Measurements from ENCODE around the gene ERMN. TPM values are rescaled to one million over a fixed set of nuclear protein-coding genes. Genes with fewer than 3 reads are reported as not detected.
"Not testable (repeated sequence)": the region's sequence is repeated elsewhere in the genome, so short reads cannot be mapped to it uniquely, and the experiment has no call there.

Gene ERMN
- total RNA-seq: 0.07 and 0.80 TPM in 2 replicates
- 0.24 and 0.64 TPM in 2 replicates for polyA plus RNA-seq

- Histone ChIP-seq H3K27ac (no peak within 1 kb of the TSS), H3K27me3 (no peaks in the 10 kb centered on the region), H3K79me2 (no peaks in the 10 kb centered on the region), H3K4me3 (no peak within 1 kb of the TSS), H3K36me3 (replicated peaks; ENCODE audit: insufficient read depth, low read depth) (no peaks in the 10 kb centered on the region), H3K4me1 (ENCODE audit: insufficient read depth) (peaks cover 4% of the 10 kb centered on the region), H3K4me2 (no peak within 1 kb of the TSS), H3K9me2 (replicated peaks; ENCODE audit: insufficient read depth) (no peaks in the 10 kb centered on the region), H2AFZ (no peak within 1 kb of the TSS), H3K9me3 (ENCODE audit: low read depth) (no peaks in the 10 kb centered on the region), H4K20me1 (ENCODE audit: insufficient read depth, poor library complexity, severe bottlenecking) (no peaks in the 10 kb centered on the region)
- no peak for TF ChIP-seq EZH2phosphoT487 (IDR thresholded peaks at IDR 0.05; ENCODE audit: low read depth, severe bottlenecking, unreplicated experiment)
- no peak for TF ChIP-seq CTCF (IDR thresholded peaks at IDR 0.05; ENCODE audit: poor library complexity)
- no peak for TF ChIP-seq EZH2 (IDR thresholded peaks at IDR 0.05; ENCODE audit: borderline replicate concordance)
- DNase-seq (ENCODE audit: low spot score): no peak
These were observed at the start of gene ERMN for GRCh38 chr2:157325786-157326185. TSS of gene ERMN (minus strand) at chr2:157325824. CDS start at chr2:157325642, 182 bp downstream.

- Histone ChIP-seq H3K4me3 (no peak overlapping the region), H3K4me1 (ENCODE audit: insufficient read depth) (no peaks in the 10 kb centered on the region), H3K36me3 (replicated peaks; ENCODE audit: insufficient read depth, low read depth) (no peaks in the 10 kb centered on the region), H3K27me3 (no peaks in the 10 kb centered on the region), H3K27ac (peak overlapping the region; percentile 24), H4K20me1 (ENCODE audit: insufficient read depth, poor library complexity, severe bottlenecking) (no peaks in the 10 kb centered on the region), H3K4me2 (no peak overlapping the region), H2AFZ (no peak overlapping the region), H3K79me2 (no peaks in the 10 kb centered on the region), H3K9me3 (ENCODE audit: low read depth) (peaks cover 6% of the 10 kb centered on the region), H3K9me2 (replicated peaks; ENCODE audit: insufficient read depth) (no peaks in the 10 kb centered on the region)
- TF ChIP-seq EZH2 (IDR thresholded peaks at IDR 0.05; ENCODE audit: borderline replicate concordance) (no peak), EZH2phosphoT487 (IDR thresholded peaks at IDR 0.05; ENCODE audit: low read depth, severe bottlenecking, unreplicated experiment) (no peak), CTCF (IDR thresholded peaks at IDR 0.05; ENCODE audit: poor library complexity) (no peak)
- WGBS (ENCODE audit: low lambda C conversion rate, missing lambda C conversion rate): 85% methylated on average over 1 of the region's 1 CpG
- no peak for DNase-seq (ENCODE audit: low spot score)
These were observed 49.8 kb upstream of the ERMN start for GRCh38 chr2:157375384-157375783.

GRCh38 chr2:157368508-157368907, 42.9 kb upstream of the ERMN start:
- not testable (repeated sequence) for H3K9me2 ChIP-seq (replicated peaks; ENCODE audit: insufficient read depth); H2AFZ ChIP-seq; H3K79me2 ChIP-seq; H3K27ac ChIP-seq; H3K4me1 ChIP-seq (ENCODE audit: insufficient read depth); H3K9me3 ChIP-seq (ENCODE audit: low read depth); H3K27me3 ChIP-seq; H3K4me2 ChIP-seq; H3K4me3 ChIP-seq; H4K20me1 ChIP-seq (ENCODE audit: insufficient read depth, poor library complexity, severe bottlenecking); H3K36me3 ChIP-seq (replicated peaks; ENCODE audit: insufficient read depth, low read depth); DNase-seq (ENCODE audit: low spot score)
- WGBS (ENCODE audit: low lambda C conversion rate, missing lambda C conversion rate): 97% methylated on average over 16 of the region's 25 CpGs

GRCh38 chr2:157367704-157368103, 42.1 kb upstream of the ERMN start:
- Histone ChIP-seq H3K36me3 (replicated peaks; ENCODE audit: insufficient read depth, low read depth) (no peaks in the 10 kb centered on the region), H3K79me2 (no peaks in the 10 kb centered on the region), H3K27ac (no peak overlapping the region), H3K4me1 (ENCODE audit: insufficient read depth) (peaks cover 4% of the 10 kb centered on the region), H4K20me1 (ENCODE audit: insufficient read depth, poor library complexity, severe bottlenecking) (no peaks in the 10 kb centered on the region), H3K4me2 (no peak overlapping the region), H3K9me2 (replicated peaks; ENCODE audit: insufficient read depth) (no peaks in the 10 kb centered on the region), H3K9me3 (ENCODE audit: low read depth) (no peaks in the 10 kb centered on the region), H3K4me3 (no peak overlapping the region), H3K27me3 (no peaks in the 10 kb centered on the region), H2AFZ (no peak overlapping the region)
- no peak for DNase-seq (ENCODE audit: low spot score)
- WGBS (ENCODE audit: low lambda C conversion rate, missing lambda C conversion rate): 52% methylated on average over 1 of the region's 1 CpG
- TF ChIP-seq CTCF (IDR thresholded peaks at IDR 0.05; ENCODE audit: poor library complexity) (no peak), EZH2 (IDR thresholded peaks at IDR 0.05; ENCODE audit: borderline replicate concordance) (no peak), EZH2phosphoT487 (IDR thresholded peaks at IDR 0.05; ENCODE audit: low read depth, severe bottlenecking, unreplicated experiment) (no peak)
